ENCODE results near the gene ANKFY1.

DNA sequence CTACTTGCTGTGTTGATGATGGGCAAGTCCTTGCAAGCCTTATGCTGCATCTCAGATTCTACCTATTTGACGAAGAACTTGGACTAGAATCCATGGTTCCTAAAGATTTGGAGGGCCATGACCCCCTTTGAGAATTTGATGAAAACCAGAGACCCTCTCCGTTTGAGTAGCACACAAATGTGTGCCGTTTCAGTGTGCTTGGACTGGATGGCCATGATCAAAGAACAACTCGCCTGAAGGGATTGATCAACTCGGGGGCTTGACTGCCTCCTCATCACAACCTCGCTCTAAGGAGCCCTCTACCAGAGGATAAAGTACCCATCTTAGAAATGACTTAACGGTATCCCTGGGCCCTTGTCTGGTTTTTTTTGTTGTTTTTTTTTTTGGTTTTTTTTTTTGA, 2.8 kb upstream of the ANKFY1 start:
- TF ChIP-seq EZH2phosphoT487 (IDR thresholded peaks at IDR 0.05; ENCODE audit: insufficient read depth, low read depth) (no peak), EZH2 (IDR thresholded peaks at IDR 0.05; ENCODE audit: insufficient read depth, poor library complexity, severe bottlenecking) (no peak)
